Measurements from ENCODE around the gene TBC1D3B.
"Not testable (repeated sequence)": the region's sequence is repeated elsewhere in the genome, so short reads cannot be mapped to it uniquely, and the experiment has no call there.

DNA sequence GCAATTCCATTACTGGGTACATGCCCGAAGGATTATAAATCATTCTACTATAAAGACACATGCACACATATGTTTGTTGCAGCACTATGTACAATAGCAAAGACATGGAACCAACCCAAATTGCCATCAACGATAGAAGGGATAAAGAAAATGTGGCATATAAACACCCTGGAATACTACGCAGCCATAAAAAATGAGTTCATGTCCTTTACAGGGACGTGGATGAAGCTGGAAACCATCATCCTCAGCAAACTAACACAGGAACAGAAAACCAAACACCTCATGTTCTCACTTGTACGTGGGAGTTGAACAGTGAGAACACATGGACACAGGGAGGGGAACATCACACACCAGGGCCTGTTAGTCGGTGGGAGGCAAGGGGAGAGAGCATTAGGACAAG lies 55.3 kb downstream of the TBC1D3B start:
- TF ChIP-seq, protein P1, sequence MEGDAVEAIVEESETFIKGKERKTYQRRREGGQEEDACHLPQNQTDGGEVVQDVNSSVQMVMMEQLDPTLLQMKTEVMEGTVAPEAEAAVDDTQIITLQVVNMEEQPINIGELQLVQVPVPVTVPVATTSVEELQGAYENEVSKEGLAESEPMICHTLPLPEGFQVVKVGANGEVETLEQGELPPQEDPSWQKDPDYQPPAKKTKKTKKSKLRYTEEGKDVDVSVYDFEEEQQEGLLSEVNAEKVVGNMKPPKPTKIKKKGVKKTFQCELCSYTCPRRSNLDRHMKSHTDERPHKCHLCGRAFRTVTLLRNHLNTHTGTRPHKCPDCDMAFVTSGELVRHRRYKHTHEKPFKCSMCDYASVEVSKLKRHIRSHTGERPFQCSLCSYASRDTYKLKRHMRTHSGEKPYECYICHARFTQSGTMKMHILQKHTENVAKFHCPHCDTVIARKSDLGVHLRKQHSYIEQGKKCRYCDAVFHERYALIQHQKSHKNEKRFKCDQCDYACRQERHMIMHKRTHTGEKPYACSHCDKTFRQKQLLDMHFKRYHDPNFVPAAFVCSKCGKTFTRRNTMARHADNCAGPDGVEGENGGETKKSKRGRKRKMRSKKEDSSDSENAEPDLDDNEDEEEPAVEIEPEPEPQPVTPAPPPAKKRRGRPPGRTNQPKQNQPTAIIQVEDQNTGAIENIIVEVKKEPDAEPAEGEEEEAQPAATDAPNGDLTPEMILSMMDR (conservative IDR thresholded peaks at IDR 0.05 in 1 of 2, IDR thresholded peaks at IDR 0.05 in 1 of 2; ENCODE audit: low read depth in 1 of 2, low read length in 2 of 2): not testable (repeated sequence)
- not testable (repeated sequence) for TF ChIP-seq EZH2 (IDR thresholded peaks at IDR 0.05; ENCODE audit: low read length, missing control alignments)

All from fibroblast of lung (primary cell).